ENCODE data around the gene KRTAP10-3. TPM values are rescaled to one million over a fixed set of nuclear protein-coding genes. Genes with fewer than 3 reads are reported as not detected.

KRTAP10-3 gene
- total RNA-seq, 1 donor from 2014 or later, result not detected

- no peak overlapping the region for H3K4me3 Mint-ChIP-seq (ENCODE audit: unreplicated experiment)
- Histone ChIP-seq H2AFZ (ENCODE audit: low read depth, low read length) (no peak overlapping the region), H3K9me3 (ENCODE audit: insufficient read depth, low read depth, low read length) (no peaks in the 10 kb centered on the region), H3K79me2 (ENCODE audit: insufficient read depth, low read length) (no peaks in the 10 kb centered on the region), H4K20me1 (ENCODE audit: insufficient read depth, low read length) (no peaks in the 10 kb centered on the region), H3K36me3 (ENCODE audit: insufficient read depth, low read length) (no peaks in the 10 kb centered on the region), H3K4me3 (ENCODE audit: insufficient read depth, low read depth, low read length) (no peak overlapping the region), H3K4me2 (ENCODE audit: low read length) (no peak overlapping the region), H3K9ac (ENCODE audit: low read length) (no peak overlapping the region), H3K27me3 (ENCODE audit: insufficient read depth, low read length) (peaks cover 2% of the 10 kb centered on the region), H3K27ac (ENCODE audit: low read depth, low read length) (no peak overlapping the region), H3K4me1 (ENCODE audit: insufficient read depth, low read length) (no peaks in the 10 kb centered on the region)
- H3K27me3 Mint-ChIP-seq (ENCODE audit: low read depth, unreplicated experiment), result peaks cover 47% of the 10 kb centered on the region
- no peak overlapping the region for H3K27ac Mint-ChIP-seq (ENCODE audit: unreplicated experiment)
- peaks cover 3% of the 10 kb centered on the region for H3K36me3 Mint-ChIP-seq (ENCODE audit: low read depth, unreplicated experiment)
- TF ChIP-seq CTCF (IDR thresholded peaks at IDR 0.05; ENCODE audit: insufficient read depth, low read depth, low read length) (no peak), EZH2 (IDR thresholded peaks at IDR 0.05; ENCODE audit: insufficient read depth, low read length) (no peak)
- no peak for FAIRE-seq
- H3K9me3 Mint-ChIP-seq (ENCODE audit: unreplicated experiment), result no peaks in the 10 kb centered on the region
- no peak for DNase-seq (ENCODE audit: low read depth)
- H3K4me1 Mint-ChIP-seq (ENCODE audit: low read depth, unreplicated experiment), result peaks cover 2% of the 10 kb centered on the region
Measured at GRCh38 chr21:44511219-44511937, 47.2 kb downstream of the KRTAP10-3 start.

GRCh38 chr21:44510508-44511218 lies 47.9 kb downstream of the KRTAP10-3 start:
- Mint-ChIP-seq H3K36me3 (ENCODE audit: low read depth, unreplicated experiment) (peaks cover 3% of the 10 kb centered on the region), H3K27me3 (ENCODE audit: low read depth, unreplicated experiment) (peaks cover 44% of the 10 kb centered on the region), H3K9me3 (ENCODE audit: unreplicated experiment) (no peaks in the 10 kb centered on the region), H3K27ac (ENCODE audit: unreplicated experiment) (no peak overlapping the region), H3K4me3 (ENCODE audit: unreplicated experiment) (no peak overlapping the region), H3K4me1 (ENCODE audit: low read depth, unreplicated experiment) (peaks cover 2% of the 10 kb centered on the region)
- Histone ChIP-seq H3K27ac (ENCODE audit: low read depth, low read length) (no peak overlapping the region), H2AFZ (ENCODE audit: low read depth, low read length) (no peak overlapping the region), H3K27me3 (ENCODE audit: insufficient read depth, low read length) (peaks cover 2% of the 10 kb centered on the region), H3K36me3 (ENCODE audit: insufficient read depth, low read length) (no peaks in the 10 kb centered on the region), H3K4me3 (ENCODE audit: insufficient read depth, low read depth, low read length) (no peak overlapping the region), H3K79me2 (ENCODE audit: insufficient read depth, low read length) (no peaks in the 10 kb centered on the region), H3K4me1 (ENCODE audit: insufficient read depth, low read length) (no peaks in the 10 kb centered on the region), H3K9me3 (ENCODE audit: insufficient read depth, low read depth, low read length) (no peaks in the 10 kb centered on the region), H3K4me2 (ENCODE audit: low read length) (peak overlapping the region; percentile 22), H4K20me1 (ENCODE audit: insufficient read depth, low read length) (no peaks in the 10 kb centered on the region), H3K9ac (ENCODE audit: low read length) (no peak overlapping the region)
- FAIRE-seq (no peak), DNase-seq (ENCODE audit: low read depth) (no peak)
- TF ChIP-seq CTCF (IDR thresholded peaks at IDR 0.05; ENCODE audit: insufficient read depth, low read depth, low read length) (peak; percentile 40), EZH2 (IDR thresholded peaks at IDR 0.05; ENCODE audit: insufficient read depth, low read length) (no peak)

- H3K9me3 Mint-ChIP-seq (ENCODE audit: unreplicated experiment), result no peaks in the 10 kb centered on the region
- H3K27ac Mint-ChIP-seq (ENCODE audit: unreplicated experiment), result no peak overlapping the region
- DNase-seq (ENCODE audit: low read depth) (no peak), FAIRE-seq (no peak)
- Histone ChIP-seq H3K4me1 (ENCODE audit: insufficient read depth, low read length) (no peaks in the 10 kb centered on the region), H3K4me2 (ENCODE audit: low read length) (no peak overlapping the region), H3K36me3 (ENCODE audit: insufficient read depth, low read length) (no peaks in the 10 kb centered on the region), H3K9me3 (ENCODE audit: insufficient read depth, low read depth, low read length) (no peaks in the 10 kb centered on the region), H2AFZ (ENCODE audit: low read depth, low read length) (no peak overlapping the region), H3K27ac (ENCODE audit: low read depth, low read length) (no peak overlapping the region), H3K79me2 (ENCODE audit: insufficient read depth, low read length) (no peaks in the 10 kb centered on the region), H4K20me1 (ENCODE audit: insufficient read depth, low read length) (no peaks in the 10 kb centered on the region), H3K9ac (ENCODE audit: low read length) (no peak overlapping the region), H3K4me3 (ENCODE audit: insufficient read depth, low read depth, low read length) (no peak overlapping the region), H3K27me3 (ENCODE audit: insufficient read depth, low read length) (peaks cover 2% of the 10 kb centered on the region)
- H3K4me1 Mint-ChIP-seq (ENCODE audit: low read depth, unreplicated experiment), result peaks cover 4% of the 10 kb centered on the region
- TF ChIP-seq CTCF (IDR thresholded peaks at IDR 0.05; ENCODE audit: insufficient read depth, low read depth, low read length) (no peak), EZH2 (IDR thresholded peaks at IDR 0.05; ENCODE audit: insufficient read depth, low read length) (no peak)
- H3K4me3 Mint-ChIP-seq (ENCODE audit: unreplicated experiment), result no peak overlapping the region
- peaks cover 3% of the 10 kb centered on the region for H3K36me3 Mint-ChIP-seq (ENCODE audit: low read depth, unreplicated experiment)
- peaks cover 42% of the 10 kb centered on the region for H3K27me3 Mint-ChIP-seq (ENCODE audit: low read depth, unreplicated experiment)
Measured at GRCh38 chr21:44510109-44510507, 48.5 kb downstream of the KRTAP10-3 start.

Measured in astrocyte (in vitro differentiated cells and primary cell).